OCI-LY7 (cell line): ENCODE results near the gene SEMA6D. TPM values are rescaled to one million over a fixed set of nuclear protein-coding genes. Genes with fewer than 3 reads are reported as not detected.

Experiments
- BruUV-seq: library from RNA; stranded (reverse); fragments of 400-500 nt; replicated peaks from 2 replicates; lab custom pipeline; 2021; lab: Mats Ljungman, UMichigan
- CTCF ChIA-PET: fragments of 300-600 bp; sonication (Branson Sonifier 250); formaldehyde crosslinking; loops from one replicate; lab custom pipeline; 2022; ENCODE audit warnings: antibody characterized with exemption; ENCODE audit not compliant: unreplicated experiment; lab: Charles Lee
- POLR2A ChIA-PET: fragments of 300-600 bp; sonication (Branson Sonifier 250); formaldehyde crosslinking; loops from one replicate; lab custom pipeline; 2022; ENCODE audit warnings: antibody characterized with exemption; lab: Charles Lee
- DNase-seq: peaks from one replicate; pipeline ENCODE4 v3.0.0-alpha.2; 2015; ENCODE audit warnings: low spot score
- H2AFZ ChIP-seq: fragments of 200-600 bp; sonication (generic), shearing (Covaris generic); 2 replicates; pipeline ENCODE4 v1.6.1; 2014; ENCODE audit warnings: mild to moderate bottlenecking, antibody characterized with exemption, low read length, moderate library complexity
- H3K27ac ChIP-seq: fragments of 200-600 bp; sonication (generic); 2 replicates; pipeline ENCODE4 v1.5.1; 2014; ENCODE audit warnings: mixed run types, low read depth, mild to moderate bottlenecking, moderate library complexity, low read length, inconsistent platforms; ENCODE audit not compliant: poor library complexity, severe bottlenecking
- H3K36me3 ChIP-seq: fragments of 200-600 bp; sonication (generic); 2 replicates; pipeline ENCODE4 v1.6.1; 2014; ENCODE audit warnings: mild to moderate bottlenecking, antibody characterized with exemption, low read length, moderate library complexity, mixed read lengths; ENCODE audit not compliant: insufficient read depth
- H3K4me1 ChIP-seq: fragments of 200-600 bp; sonication (generic); 2 replicates; pipeline ENCODE4 v1.5.1; 2014; ENCODE audit warnings: mild to moderate bottlenecking, low read length; ENCODE audit not compliant: insufficient read depth, poor library complexity, severe bottlenecking
- H3K4me2 ChIP-seq: fragments of 200-600 bp; sonication (generic); 2 replicates; pipeline ENCODE4 v1.6.1; 2014; ENCODE audit warnings: mild to moderate bottlenecking, low read length
- H3K4me3 ChIP-seq: fragments of 200-600 bp; sonication (generic); 2 replicates; pipeline ENCODE4 v1.5.1; 2014; ENCODE audit warnings: mild to moderate bottlenecking, low read depth, low read length; ENCODE audit not compliant: poor library complexity, severe bottlenecking
- H3K79me2 ChIP-seq: fragments of 200-600 bp; sonication (generic); 2 replicates; pipeline ENCODE4 v1.6.1; 2016; ENCODE audit warnings: low read depth, mild to moderate bottlenecking, low read length, moderate library complexity, mixed read lengths; ENCODE audit not compliant: insufficient read depth
- H3K9me2 ChIP-seq: fragments of 200-600 bp; sonication (generic); 2 replicates; pipeline ENCODE4 v1.6.1; 2016; ENCODE audit warnings: mild to moderate bottlenecking, low read length, mixed read lengths; ENCODE audit not compliant: insufficient read depth
- H3K9me3 ChIP-seq: fragments of 200-600 bp; sonication (generic); 2 replicates; pipeline ENCODE4 v1.6.1; 2014; ENCODE audit warnings: mild to moderate bottlenecking, mixed run types, low read length, mixed read lengths
- H4K20me1 ChIP-seq: fragments of 200-600 bp; sonication (generic); 2 replicates; pipeline ENCODE4 v1.6.1; 2014; ENCODE audit warnings: mild to moderate bottlenecking, antibody characterized with exemption, low read length, moderate library complexity, mixed read lengths; ENCODE audit not compliant: insufficient read depth
- EZH2phosphoT487 ChIP-seq: fragments of 200-600 bp; sonication (generic); IDR thresholded peaks from 2 replicates; pipeline ENCODE4 v1.6.1; 2018; ENCODE audit warnings: low read depth, borderline replicate concordance, mild to moderate bottlenecking, mixed run types, antibody characterized with exemption, low read length, moderate library complexity, mixed read lengths
- intact Hi-C: fragments of 100-400 bp; cut with micrococcal nuclease; formaldehyde crosslinking; loops from one replicate; pipeline ENCODE4 v1.10.0; 2022; ENCODE audit not compliant: unreplicated experiment
- total RNA-seq, 2 experiments: library from RNA; depleted of rRNA in 1 of 2; stranded (reverse); fragments of >200 nt in 1 of 2; shearing (Covaris generic) in 1 of 2; gene quantifications; 2 replicates each; pipeline ENCODE4 v1.2.3, GENCODE V29; 2014 to 2022
- TF ChIP-seq, protein P1 (sequence below): fragments of 200-600 bp; sonication (generic); conservative IDR thresholded peaks from 2 replicates; pipeline ENCODE4 v1.5.1; 2014; ENCODE audit warnings: mild to moderate bottlenecking, antibody characterized with exemption, low read length, moderate library complexity, mixed read lengths

SEMA6D gene
- total RNA-seq, 2 experiments from 2014 or later: not detected

DNA sequence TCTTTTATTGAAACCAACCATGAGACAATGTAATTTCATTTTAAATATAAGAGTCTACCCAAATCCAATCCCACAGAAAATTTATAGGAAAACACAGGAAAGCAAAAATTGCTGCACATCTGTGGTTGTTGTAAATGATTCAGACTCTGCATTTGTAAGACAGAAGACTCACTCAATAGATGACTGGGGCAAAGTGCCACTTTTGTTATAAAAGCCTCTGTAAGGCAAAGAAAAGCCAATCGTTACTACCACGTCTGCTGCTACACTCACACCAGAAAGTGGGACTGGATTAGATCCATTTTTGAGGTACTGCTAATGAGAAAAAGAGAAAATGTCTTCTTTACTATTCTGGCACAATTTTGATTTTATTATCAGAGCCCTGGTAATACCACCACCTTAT is 74.9 kb downstream of the SEMA6D start:
- Histone ChIP-seq H3K4me2 (no peak overlapping the region), H3K4me1 (no peaks in the 10 kb centered on the region), H3K36me3 (no peaks in the 10 kb centered on the region), H3K27ac (no peak overlapping the region), H3K9me2 (no peaks in the 10 kb centered on the region), H3K9me3 (no peaks in the 10 kb centered on the region), H4K20me1 (no peaks in the 10 kb centered on the region), H3K79me2 (no peaks in the 10 kb centered on the region), H2AFZ (no peak overlapping the region), H3K4me3 (no peak overlapping the region)
- intact Hi-C loops: no loop called here
- CTCF ChIA-PET: no interaction called here
- POLR2A ChIA-PET: no interaction called here
- BruUV-seq: no TSS peak
- no peak for DNase-seq
- TF ChIP-seq, protein P1, sequence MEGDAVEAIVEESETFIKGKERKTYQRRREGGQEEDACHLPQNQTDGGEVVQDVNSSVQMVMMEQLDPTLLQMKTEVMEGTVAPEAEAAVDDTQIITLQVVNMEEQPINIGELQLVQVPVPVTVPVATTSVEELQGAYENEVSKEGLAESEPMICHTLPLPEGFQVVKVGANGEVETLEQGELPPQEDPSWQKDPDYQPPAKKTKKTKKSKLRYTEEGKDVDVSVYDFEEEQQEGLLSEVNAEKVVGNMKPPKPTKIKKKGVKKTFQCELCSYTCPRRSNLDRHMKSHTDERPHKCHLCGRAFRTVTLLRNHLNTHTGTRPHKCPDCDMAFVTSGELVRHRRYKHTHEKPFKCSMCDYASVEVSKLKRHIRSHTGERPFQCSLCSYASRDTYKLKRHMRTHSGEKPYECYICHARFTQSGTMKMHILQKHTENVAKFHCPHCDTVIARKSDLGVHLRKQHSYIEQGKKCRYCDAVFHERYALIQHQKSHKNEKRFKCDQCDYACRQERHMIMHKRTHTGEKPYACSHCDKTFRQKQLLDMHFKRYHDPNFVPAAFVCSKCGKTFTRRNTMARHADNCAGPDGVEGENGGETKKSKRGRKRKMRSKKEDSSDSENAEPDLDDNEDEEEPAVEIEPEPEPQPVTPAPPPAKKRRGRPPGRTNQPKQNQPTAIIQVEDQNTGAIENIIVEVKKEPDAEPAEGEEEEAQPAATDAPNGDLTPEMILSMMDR: no peak
- no peak for TF ChIP-seq EZH2phosphoT487

DNA sequence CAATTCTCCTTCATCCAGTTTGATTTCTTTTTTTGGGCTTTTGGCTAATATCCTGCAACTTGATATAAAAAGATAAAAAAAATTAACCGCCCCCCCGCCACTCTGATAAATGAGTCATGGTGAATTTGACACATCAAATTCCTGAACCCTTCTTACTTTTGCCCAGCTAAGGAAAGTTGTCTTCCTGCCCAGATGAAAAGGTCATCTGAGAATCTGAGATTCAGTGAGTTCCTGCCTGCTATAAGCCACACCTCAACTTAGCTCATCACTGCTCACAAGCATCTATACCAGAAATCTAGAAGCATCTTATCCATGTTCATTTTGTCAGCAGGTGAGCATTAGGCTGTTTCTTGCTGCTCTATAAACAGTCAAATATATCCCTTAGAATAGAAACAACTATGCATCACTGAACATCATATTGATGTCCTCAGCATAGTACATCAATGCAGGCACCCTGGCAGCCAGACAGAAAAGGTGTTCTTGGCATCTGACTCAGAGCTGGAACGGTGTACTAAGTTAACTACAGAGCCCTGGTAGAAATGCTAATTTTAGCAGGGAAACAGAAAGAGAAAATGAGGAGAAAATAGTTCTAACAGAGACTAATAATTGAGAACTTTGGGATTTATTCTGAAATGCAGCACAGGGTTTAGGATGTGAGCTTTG is 77.1 kb downstream of the SEMA6D start:
- H3K36me3 ChIP-seq: no peaks in the 10 kb centered on the region
- H3K4me1 ChIP-seq: no peaks in the 10 kb centered on the region
- ChIA-PET POLR2A (interaction anchor here (0.6 kb wide), 1 partner anchor 9 kb away, joined by 3 read pairs; no protein-coding TSS in a partner anchor), CTCF (no interaction called here)
- H2AFZ ChIP-seq: no peak overlapping the region
- intact Hi-C loops: no loop called here
- no peaks in the 10 kb centered on the region for H3K9me3 ChIP-seq
- no peaks in the 10 kb centered on the region for H3K9me2 ChIP-seq
- no peak overlapping the region for H3K4me2 ChIP-seq
- no peaks in the 10 kb centered on the region for H3K79me2 ChIP-seq
- no peak overlapping the region for H3K4me3 ChIP-seq
- no peak for DNase-seq
- no peaks in the 10 kb centered on the region for H4K20me1 ChIP-seq
- no TSS peak for BruUV-seq
- no peak overlapping the region for H3K27ac ChIP-seq
- TF ChIP-seq, protein P1: no peak
- TF ChIP-seq EZH2phosphoT487: no peak

DNA sequence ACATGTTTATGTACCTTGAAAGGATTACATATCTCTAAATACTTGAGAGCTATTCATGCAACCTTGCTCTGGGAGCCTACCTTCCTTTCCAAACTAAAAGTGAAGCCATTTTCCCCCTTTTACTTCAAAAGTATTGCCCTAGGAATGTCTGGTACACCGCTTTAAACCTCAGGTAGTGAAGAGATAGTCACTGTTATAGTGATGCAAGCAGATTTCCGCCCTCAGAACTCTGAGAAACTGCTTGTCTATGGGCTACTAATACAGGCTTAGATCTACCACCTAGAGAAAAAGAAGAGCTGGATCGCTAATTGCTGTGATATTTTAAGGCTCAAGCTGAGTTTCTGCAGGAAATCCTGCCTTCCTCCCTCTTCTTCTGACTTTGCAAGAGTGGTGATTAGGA is 78.6 kb downstream of the SEMA6D start:
- Histone ChIP-seq H4K20me1 (no peaks in the 10 kb centered on the region), H3K4me3 (no peak overlapping the region), H3K27ac (no peak overlapping the region), H3K9me2 (no peaks in the 10 kb centered on the region), H3K4me2 (no peak overlapping the region), H2AFZ (no peak overlapping the region), H3K9me3 (no peaks in the 10 kb centered on the region), H3K79me2 (no peaks in the 10 kb centered on the region), H3K4me1 (no peaks in the 10 kb centered on the region), H3K36me3 (no peaks in the 10 kb centered on the region)
- intact Hi-C loops: no loop called here
- CTCF ChIA-PET: no interaction called here
- DNase-seq: no peak
- no TSS peak for BruUV-seq
- POLR2A ChIA-PET: interaction anchor here (1.6 kb wide), 1 partner anchor 13 kb away, joined by 5 read pairs; no protein-coding TSS in a partner anchor
- TF ChIP-seq, protein P1: no peak
- TF ChIP-seq EZH2phosphoT487: no peak
